Activated gamma-delta T cell (primary cell): ENCODE results near the gene RB1.

ENCODE experiments used
- DNase-seq: peaks from one replicate; lab custom pipeline; 2025; lab: John Stamatoyannopoulos, UW
- total RNA-seq, 2 donors: gene quantifications; one replicate each; lab custom pipeline; 2026; lab: John Stamatoyannopoulos, UW

The RB1 gene
- 63.5 to 82.7 reads per million in 2 donors for total RNA-seq

GRCh38 chr13:48303359-48304142, at the start of gene RB1:
Gene RB1, plus strand, starts transcription at chr13:48303751. Its CDS starts 162 bp downstream, at chr13:48303913.
- DNase-seq: peak; percentile 88

GRCh38 chr13:48253849-48254248, 49.7 kb upstream of the RB1 start:
- DNase-seq: no peak

DNA sequence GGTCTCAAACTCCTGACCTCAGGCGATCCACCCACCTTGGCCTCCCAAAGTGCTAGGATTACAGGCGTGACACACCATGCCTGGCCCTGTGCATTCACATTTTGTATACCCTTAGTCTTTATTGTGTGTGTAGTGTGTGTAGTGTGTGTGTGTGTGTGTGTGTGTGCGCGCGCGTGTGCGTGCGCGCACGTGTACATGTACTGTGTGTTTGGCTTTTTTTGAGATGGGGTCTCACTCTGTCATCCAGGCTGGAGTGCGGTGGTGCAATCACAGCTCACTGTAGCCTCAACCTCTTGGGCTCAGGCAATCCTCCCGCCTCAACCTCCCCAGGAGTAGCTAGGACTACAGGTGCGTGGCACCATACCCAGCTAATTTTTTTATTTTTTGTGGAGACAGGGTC, 48.5 kb upstream of the RB1 start:
- DNase-seq: no peak

DNA sequence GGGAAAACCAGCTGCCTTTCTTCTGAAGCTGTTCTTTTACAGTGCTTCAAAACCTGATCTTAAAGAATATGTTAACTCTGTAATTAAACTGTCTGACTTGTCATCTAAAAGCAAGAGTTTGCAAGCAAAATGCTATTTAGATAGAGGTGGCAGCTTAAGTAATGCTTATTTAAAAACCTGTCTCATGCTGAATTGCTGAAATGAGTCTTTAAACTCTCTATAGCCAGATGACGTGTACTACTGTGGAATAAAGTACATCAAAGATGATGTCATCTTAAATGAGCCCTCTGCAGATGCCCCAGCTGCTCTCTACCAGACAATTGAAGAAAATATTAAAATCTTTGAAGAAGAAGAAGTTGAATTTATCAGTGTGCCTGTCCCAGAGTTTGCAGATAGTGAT, 47.6 kb upstream of the RB1 start:
- DNase-seq: no peak

- no peak for DNase-seq
Measured at GRCh38 chr13:48258002-48258401, 45.5 kb upstream of the RB1 start.

DNA sequence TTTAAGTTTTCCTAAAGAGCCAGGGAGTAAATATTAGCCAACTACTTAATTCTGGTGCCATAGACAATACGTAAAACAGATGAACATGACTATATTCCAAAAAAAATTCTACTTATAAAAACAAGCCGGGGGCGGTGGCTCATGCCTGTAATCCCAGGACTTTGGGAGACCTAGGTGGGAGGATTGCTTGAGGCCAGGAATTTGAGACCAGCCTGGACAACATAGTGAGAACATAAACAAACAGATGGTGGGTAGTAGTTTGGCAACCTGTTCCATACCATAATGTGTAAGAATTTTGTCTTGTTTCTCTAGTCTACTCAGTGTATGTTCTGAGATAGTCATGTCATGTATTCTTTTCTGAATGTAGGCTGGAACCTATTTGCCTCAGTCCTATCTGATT, 45.1 kb upstream of the RB1 start:
- DNase-seq: no peak

- no peak for DNase-seq
Measured at GRCh38 chr13:48260970-48261369, 42.6 kb upstream of the RB1 start.

- no peak for DNase-seq
Measured at GRCh38 chr13:48263196-48263595, 40.4 kb upstream of the RB1 start.

DNA sequence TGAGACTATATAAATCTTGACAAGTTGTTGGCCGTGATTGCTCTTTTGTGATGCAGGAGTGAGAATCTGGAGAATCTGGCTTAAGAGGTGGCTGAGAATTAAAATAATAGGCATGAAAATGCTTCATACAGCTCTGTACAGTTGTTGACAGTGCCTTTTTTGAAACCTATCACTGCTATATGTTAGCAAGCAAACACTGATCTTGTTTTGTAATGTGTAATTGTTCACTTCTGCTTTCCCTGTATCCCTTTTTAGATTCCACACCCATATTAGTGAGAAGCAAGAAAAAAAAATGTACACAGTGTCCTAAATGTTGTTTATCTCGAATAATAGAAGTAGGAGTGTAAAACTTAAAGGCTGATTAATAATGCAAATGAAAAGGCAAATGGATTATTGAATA, 39.5 kb upstream of the RB1 start:
- no peak for DNase-seq

GRCh38 chr13:48265217-48265815, 38.2 kb upstream of the RB1 start:
- DNase-seq: no peak

DNA sequence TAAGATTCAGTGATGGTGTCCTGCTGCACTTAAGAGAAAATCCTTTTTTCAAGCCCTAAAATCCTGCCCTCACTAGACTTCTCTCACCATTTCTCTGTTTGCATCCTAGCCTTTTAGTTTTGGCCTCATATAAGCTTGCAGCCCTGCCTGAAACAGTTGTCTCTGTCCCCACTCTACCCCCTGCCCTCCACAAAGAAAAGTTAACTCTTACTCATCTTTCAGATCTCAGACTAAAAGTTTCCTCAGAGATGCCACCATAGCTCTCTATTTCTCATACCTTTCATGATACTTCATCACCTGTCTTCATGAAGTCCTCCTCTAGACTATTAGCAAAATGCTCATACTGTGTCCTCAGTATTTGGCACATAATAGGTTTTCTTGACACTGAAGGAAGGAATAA, 37.4 kb upstream of the RB1 start:
- no peak for DNase-seq

- DNase-seq: no peak
Measured at GRCh38 chr13:48266701-48267639, 36.6 kb upstream of the RB1 start.

DNA sequence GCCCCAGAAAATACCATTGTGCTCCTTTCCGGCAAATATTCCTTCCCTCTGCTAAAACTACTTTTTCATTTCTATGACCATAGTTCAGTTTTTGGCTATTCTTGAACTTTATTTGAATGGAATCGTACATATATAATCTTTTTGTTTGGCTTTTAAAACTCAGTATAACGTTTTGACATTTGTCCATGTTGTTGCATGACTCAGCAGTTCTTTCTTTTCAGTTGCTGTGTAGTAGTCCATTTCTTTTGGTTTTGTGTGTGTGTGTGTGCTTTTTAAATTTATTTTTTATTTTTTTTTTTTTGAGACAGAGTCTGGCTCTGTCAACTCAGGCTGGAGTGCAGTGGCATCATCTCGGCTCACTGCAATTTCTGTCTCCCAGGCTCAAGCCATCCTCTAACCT, 35.5 kb upstream of the RB1 start:
- no peak for DNase-seq

DNA sequence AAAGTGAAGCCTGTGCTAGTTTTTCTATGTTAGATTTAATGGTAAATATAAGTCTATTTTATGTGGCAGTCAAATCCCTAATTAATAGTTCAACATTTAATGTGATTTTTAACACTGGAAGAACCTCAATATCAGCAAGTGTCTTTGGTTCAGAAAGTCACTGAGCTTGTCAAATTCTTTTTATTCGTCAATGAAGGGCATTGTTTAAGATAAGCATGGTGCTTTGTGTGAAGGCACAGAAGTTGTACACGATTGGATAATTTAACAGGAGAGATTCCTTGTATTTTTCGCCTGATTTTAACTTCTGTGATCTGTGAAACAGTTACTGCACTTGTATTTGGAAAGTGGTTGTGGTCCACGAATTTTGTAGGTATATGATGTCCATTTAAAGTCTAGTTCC, 30.2 kb upstream of the RB1 start:
- DNase-seq: no peak

DNA sequence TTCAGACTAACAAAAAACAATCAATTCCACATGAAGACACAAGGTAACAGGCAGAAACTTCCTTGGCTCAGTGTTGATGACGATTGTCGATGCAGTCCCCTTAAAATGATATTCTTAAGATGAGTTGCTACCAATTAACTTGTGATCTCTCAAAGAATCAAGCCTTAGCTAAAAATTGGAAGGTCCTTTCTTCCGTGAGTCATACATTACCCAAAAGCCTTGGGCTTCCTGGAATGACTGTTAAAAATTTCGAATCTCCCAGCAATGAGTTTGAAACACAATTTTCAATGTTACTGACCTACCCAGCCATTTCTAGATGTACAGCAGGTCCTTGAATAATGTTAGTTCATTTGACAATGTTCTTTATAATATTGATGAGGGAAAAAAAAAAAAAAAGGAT, 28.0 kb upstream of the RB1 start:
- DNase-seq: no peak

GRCh38 chr13:48278806-48279205, 24.7 kb upstream of the RB1 start:
- DNase-seq: no peak

DNA sequence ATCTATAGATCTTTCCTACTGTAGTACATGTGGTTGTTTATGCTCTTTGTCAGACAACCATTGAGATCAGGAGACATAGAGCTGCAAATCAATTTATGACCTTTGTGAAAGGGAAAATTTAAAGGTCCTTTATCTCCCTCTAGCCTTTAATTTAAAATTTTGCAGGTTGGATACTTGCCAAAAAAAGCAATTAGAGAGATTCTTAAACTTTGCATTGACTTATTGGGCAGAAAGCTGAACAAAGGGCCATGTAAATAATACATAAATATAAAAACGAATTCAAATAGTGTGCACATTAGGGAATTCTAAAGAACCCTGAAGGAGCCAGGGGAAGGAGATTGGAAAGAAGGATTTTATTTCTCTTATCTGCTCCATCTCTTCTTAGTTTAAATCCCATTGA, 22.0 kb upstream of the RB1 start:
- DNase-seq: no peak

DNA sequence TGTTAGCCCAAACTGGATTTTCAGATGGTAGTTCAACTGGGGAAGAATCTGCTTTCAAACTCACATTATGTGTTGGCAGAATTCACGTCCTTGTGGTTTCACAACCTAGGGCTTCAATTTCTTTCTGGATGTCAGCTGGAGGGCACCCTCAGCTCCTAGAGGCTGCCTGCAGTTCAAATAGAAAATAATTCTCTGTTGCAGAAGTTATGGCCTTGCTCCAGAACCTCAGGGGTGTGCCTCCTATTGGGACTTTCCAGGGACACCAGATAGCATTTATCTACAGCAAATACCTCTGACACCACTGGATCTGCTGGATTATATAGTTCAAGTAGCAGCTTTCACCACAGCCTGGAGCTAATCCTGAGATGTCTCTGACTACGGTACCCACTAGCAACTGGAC, 11.8 kb upstream of the RB1 start:
- DNase-seq: no peak

GRCh38 chr13:48292650-48293049, 10.9 kb upstream of the RB1 start:
- no peak for DNase-seq

GRCh38 chr13:48294653-48295052, 8.9 kb upstream of the RB1 start:
- no peak for DNase-seq

DNA sequence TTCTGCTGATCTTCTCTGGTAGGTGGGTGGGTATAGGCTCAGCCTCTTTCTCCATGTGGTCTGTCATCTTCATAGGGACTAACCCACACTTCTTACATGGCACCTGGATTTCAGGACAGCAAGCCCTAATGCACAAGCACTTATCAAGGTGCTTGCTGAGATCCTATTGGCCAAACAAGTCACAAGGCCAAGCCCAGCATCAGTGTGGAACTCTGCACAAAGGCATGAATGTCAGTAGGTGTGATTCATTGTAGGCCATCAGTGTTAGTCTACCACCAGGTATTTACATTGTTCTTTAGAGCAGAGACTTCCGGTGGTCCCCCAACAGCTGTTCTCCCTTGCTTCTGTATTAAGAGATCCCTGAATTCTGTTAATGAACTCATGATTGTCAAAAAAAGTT, 8.3 kb upstream of the RB1 start:
- DNase-seq: no peak

DNA sequence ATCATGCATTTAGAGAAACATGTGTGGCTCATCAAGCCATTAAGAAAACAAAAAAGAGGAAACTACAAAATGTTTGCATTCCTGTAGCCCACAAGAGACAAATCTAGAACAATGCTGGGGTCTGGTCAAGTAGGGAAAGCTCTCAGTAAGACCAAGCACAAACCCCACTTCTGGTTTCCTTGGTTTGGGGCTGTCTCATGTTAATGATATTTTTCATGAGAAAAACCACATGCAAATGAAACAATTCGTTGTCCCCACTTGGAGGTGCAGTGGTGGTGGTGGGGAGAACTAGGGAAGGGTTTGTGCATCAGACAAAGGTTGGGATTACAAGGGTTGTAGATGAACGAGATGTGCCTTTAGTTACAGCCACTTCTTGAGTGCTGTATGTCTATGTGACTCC, 7.0 kb upstream of the RB1 start:
- DNase-seq: no peak
